GM12864 (cell line): ENCODE data around the gene ZDHHC14.
A peak's percentile ranks its signal among the peaks of the same experiment; 100 is the strongest.
"Not testable (repeated sequence)": the region's sequence is repeated elsewhere in the genome, so short reads cannot be mapped to it uniquely, and the experiment has no call there.

ENCODE experiments used
- DNase-seq: peaks from one replicate; pipeline ENCODE4 v3.0.0-alpha.2; 2011; ENCODE audit warnings: low read depth
- H3K4me3 ChIP-seq: 2 replicates; pipeline ENCODE4 v1.5.1; 2011; ENCODE audit warnings: mild to moderate bottlenecking, low read depth, low read length, control low read depth
- TF ChIP-seq, protein P1 (sequence below): IDR thresholded peaks from 2 replicates; pipeline ENCODE4 v1.5.1; 2011; ENCODE audit warnings: low read depth, mild to moderate bottlenecking, moderate library complexity, low read length, control low read depth, inconsistent platforms; ENCODE audit errors: missing control alignments

ZDHHC14 gene

DNA sequence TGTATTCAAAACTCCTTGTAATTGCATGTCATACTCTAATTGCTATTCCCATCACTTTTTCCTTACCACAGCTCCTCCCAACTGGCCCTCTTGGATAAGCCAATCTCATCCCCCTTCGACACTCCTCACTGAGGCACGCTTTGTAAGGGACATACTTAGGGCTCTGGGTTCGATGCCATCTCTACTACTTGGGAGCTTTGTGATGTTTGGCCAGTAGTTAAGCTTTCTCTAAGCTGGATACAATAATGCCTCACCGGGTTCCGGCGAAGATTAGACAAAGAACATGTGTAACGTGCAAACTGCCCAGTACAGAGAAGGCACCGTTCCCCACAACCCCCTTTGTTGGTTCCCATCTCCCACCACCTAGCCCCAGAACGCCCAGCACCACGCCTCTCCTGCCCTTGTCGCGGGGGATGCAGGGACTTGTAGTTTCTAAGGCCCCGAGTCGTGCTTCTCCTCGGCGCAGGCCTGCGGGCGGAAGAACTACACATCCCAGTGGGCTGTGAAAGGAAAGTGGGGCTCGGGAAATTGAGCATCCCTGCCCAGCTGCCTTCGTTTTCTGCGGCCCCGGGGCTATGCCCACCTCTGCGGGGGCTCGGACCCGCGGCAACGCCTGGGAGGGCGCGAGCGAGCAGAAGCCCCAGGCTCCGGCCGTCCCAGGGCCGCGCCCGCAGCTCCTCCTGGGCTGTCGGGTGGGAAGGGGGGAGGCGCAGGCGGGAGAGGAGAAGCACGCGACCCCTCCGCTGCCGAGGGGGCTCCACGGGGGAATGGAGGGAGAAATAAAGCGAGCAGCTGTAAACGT, 1.1 kb upstream of the ZDHHC14 start:
- H3K4me3 ChIP-seq: peak overlapping the region; percentile 98
- peak; percentile 78 for DNase-seq
- TF ChIP-seq, protein P1, sequence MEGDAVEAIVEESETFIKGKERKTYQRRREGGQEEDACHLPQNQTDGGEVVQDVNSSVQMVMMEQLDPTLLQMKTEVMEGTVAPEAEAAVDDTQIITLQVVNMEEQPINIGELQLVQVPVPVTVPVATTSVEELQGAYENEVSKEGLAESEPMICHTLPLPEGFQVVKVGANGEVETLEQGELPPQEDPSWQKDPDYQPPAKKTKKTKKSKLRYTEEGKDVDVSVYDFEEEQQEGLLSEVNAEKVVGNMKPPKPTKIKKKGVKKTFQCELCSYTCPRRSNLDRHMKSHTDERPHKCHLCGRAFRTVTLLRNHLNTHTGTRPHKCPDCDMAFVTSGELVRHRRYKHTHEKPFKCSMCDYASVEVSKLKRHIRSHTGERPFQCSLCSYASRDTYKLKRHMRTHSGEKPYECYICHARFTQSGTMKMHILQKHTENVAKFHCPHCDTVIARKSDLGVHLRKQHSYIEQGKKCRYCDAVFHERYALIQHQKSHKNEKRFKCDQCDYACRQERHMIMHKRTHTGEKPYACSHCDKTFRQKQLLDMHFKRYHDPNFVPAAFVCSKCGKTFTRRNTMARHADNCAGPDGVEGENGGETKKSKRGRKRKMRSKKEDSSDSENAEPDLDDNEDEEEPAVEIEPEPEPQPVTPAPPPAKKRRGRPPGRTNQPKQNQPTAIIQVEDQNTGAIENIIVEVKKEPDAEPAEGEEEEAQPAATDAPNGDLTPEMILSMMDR: no peak

- H3K4me3 ChIP-seq: peak overlapping the region; percentile 98
- DNase-seq: no peak
- TF ChIP-seq, protein P1: no peak
These were observed 572 bp upstream of the ZDHHC14 start for GRCh38 chr6:157380458-157380778.

DNA sequence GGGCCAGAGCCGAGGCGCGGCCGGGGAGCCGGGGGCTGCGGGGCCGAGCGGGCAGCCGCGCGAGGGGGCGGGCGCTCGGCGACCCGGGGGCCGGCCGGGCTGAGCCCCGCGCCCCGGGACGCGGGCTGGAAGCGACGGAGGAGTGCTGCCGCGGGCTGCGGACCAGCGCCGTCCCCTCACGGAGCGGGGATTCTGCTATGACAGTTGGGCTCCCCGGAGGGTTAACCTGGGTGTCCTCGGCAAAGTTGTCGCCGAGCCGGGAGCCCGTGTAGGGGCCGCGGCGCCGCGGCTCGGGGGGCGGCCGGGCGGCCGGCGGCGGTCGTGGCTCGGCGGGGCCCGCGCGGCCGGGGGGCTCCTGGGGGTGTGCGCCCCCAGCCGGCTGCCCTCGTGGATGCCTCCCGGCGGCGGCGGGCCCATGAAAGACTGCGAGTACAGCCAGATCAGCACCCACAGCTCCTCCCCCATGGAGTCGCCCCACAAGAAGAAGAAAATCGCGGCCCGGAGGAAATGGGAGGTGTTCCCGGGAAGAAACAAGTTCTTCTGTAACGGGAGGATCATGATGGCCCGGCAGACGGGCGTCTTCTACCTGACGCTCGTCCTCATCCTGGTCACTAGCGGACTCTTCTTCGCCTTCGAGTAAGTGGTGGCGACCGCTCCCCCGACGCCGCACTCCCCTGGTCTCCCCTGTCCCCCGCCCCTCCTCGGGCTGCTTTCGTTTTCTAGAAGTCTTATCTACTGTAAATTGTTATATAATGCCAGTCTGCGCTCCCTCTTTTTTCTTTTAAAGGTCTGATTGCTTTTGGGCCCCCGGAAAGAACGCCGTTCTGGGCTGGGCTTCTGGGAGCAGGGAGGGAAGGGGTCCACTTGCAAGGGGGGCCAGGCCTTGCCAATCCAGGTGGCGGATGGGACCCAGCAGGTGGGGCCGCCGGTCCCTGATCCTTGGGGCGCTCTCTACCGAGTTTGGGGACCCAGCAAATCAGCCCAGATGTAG, 936 bp downstream of the ZDHHC14 start:
- DNase-seq: no peak
- peak overlapping the region; percentile 98 for H3K4me3 ChIP-seq
- TF ChIP-seq, protein P1: peak; percentile 9

GRCh38 chr6:157382821-157383220, 1.8 kb downstream of the ZDHHC14 start:
- no peak for DNase-seq
- TF ChIP-seq, protein P1: no peak
- H3K4me3 ChIP-seq: no peak overlapping the region

DNA sequence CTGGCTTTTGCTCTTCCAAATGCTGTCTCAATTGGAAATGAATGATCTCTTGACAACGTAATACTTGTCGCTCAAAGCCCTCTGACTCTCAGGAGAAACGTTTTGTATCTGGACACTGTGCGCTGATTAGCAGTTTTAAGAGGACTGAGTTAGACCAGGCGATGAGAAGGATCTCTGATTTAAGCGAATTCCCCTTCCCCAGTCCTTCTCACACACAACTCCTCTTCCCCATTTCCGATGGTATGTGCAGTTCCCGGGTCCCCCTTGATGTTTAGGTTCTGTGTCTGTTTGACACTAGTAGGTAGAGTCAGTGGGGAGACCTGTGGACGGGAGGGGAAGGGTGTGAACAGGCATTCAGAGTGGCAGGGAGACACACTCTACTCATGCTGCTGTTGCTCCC, 2.5 kb downstream of the ZDHHC14 start:
- TF ChIP-seq, protein P1: no peak
- no peak overlapping the region for H3K4me3 ChIP-seq
- no peak for DNase-seq

DNA sequence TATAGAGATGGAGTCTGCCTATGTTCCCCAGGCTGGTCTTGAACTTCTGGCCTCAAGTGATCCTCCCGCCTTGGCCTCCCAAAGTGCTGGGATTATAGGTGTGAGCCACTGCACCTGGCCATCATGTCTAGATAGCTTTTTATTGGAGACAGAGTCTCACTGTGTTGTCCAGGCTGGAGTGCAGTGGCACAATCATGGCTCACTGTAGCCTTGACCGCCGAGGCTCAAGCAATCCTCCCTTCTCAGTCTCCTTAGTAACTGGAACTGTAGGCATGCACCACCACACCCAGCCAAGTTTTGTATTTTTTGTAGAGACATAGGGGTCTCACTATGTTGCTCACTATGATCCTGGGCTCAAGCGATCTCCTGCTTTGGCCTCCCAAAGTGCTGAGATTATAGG, 4.0 kb downstream of the ZDHHC14 start:
- DNase-seq, H3K4me3 ChIP-seq: not testable (repeated sequence)

DNA sequence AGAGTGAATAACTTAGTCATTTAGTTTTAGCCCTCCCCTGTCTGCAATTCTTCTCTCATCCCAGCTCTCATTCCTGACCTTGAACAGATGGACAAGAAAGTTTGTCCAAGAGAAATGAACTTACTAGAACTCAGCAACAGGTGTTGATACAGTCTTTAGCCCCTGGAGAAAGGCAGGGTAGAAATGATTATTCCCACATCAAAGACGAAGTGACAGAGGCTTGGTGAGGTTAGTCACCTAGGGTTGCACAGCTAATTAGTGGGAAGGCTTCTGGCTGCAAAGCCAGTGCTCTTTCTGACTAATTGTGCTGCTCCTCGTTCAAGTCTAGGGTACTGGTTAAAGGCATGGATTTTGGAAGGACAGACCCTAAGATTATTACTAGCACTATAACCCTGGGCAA, 4.5 kb downstream of the ZDHHC14 start:
- no peak for DNase-seq
- TF ChIP-seq, protein P1: no peak
- H3K4me3 ChIP-seq: no peak overlapping the region
